Lower lobe of right lung (tissue), 2 donors: ENCODE results near the gene SLC12A1. TPM values are rescaled to one million over a fixed set of nuclear protein-coding genes. Genes with fewer than 3 reads are reported as not detected.

Source experiments
- ATAC-seq, 2 donors: fragments of 200-7000 bp; cut with Tn5 transposase; one replicate each; pipeline ENCODE4 v1.9.1; 2020 to 2022; ENCODE audit warnings: mild to moderate bottlenecking in 2 of 2, moderate library complexity in 2 of 2
- DNase-seq: peaks from one replicate; pipeline ENCODE4 v3.0.0-alpha.2; 2020
- H3K27ac ChIP-seq: fragments of 200-600 bp; one replicate; pipeline ENCODE4 v1.8.0; 2022
- H3K27me3 ChIP-seq: fragments of 200-600 bp; one replicate; pipeline ENCODE4 v1.8.0; 2022; ENCODE audit warnings: low read depth
- H3K36me3 ChIP-seq: fragments of 200-600 bp; one replicate; pipeline ENCODE4 v1.8.0; 2022; ENCODE audit warnings: mild to moderate bottlenecking
- H3K4me1 ChIP-seq: fragments of 200-600 bp; one replicate; pipeline ENCODE4 v1.8.0; 2022
- H3K4me3 ChIP-seq: fragments of 200-600 bp; one replicate; pipeline ENCODE4 v1.8.0; 2022; ENCODE audit warnings: mild to moderate bottlenecking
- H3K9me3 ChIP-seq: fragments of 200-600 bp; one replicate; pipeline ENCODE4 v1.8.0; 2022
- CTCF ChIP-seq: fragments of 200-600 bp; IDR thresholded peaks from one replicate; pipeline ENCODE4 v1.8.0; 2022; ENCODE audit warnings: antibody characterized with exemption, mild to moderate bottlenecking
- intact Hi-C: fragments of 100-400 bp; cut with DNase I; formaldehyde crosslinking; loops from one replicate; pipeline ENCODE4 v1.11.0; 2022
- total RNA-seq: library from RNA; stranded (reverse); fragmentation: NEBNext Ultra II Directional; extraction: Animal tissue kit (Norgen Biotek cat#: 25700); gene quantifications from one replicate; pipeline ENCODE4 v1.2.1, GENCODE V29; 2021
- donor health status: DM: no; HTN: yes; CAD: no; lungs with severe emphysema.

SLC12A1 gene
- total RNA-seq, 1 donor from 2014 or later: not detected

- H3K4me3 ChIP-seq: no peak overlapping the region
- H3K27ac ChIP-seq: no peak overlapping the region
- H3K36me3 ChIP-seq: no peaks in the 10 kb centered on the region
- H3K27me3 ChIP-seq: no peaks in the 10 kb centered on the region
- intact Hi-C loops: no loop called here
- H3K4me1 ChIP-seq: no peaks in the 10 kb centered on the region
- ATAC-seq (no peak), DNase-seq (no peak)
- TF ChIP-seq CTCF: no peak
- H3K9me3 ChIP-seq: no peaks in the 10 kb centered on the region
These were observed 101.5 kb downstream of the SLC12A1 start for GRCh38 chr15:48307586-48307985.

GRCh38 chr15:48309740-48310139 lies 103.6 kb downstream of the SLC12A1 start:
- no peak overlapping the region for H3K27ac ChIP-seq
- intact Hi-C loops: no loop called here
- H3K9me3 ChIP-seq: no peaks in the 10 kb centered on the region
- H3K27me3 ChIP-seq: no peaks in the 10 kb centered on the region
- no peaks in the 10 kb centered on the region for H3K4me1 ChIP-seq
- ATAC-seq (no peak), DNase-seq (no peak)
- TF ChIP-seq CTCF: no peak
- no peak overlapping the region for H3K4me3 ChIP-seq
- H3K36me3 ChIP-seq: no peaks in the 10 kb centered on the region

GRCh38 chr15:48313216-48313615 lies 107.1 kb downstream of the SLC12A1 start:
- no peak overlapping the region for H3K27ac ChIP-seq
- TF ChIP-seq CTCF: no peak
- H3K9me3 ChIP-seq: no peaks in the 10 kb centered on the region
- no peaks in the 10 kb centered on the region for H3K36me3 ChIP-seq
- no peaks in the 10 kb centered on the region for H3K4me1 ChIP-seq
- DNase-seq (no peak), ATAC-seq (no peak)
- intact Hi-C loops: no loop called here
- H3K27me3 ChIP-seq: no peaks in the 10 kb centered on the region
- no peak overlapping the region for H3K4me3 ChIP-seq

GRCh38 chr15:48315041-48315440 lies 108.9 kb downstream of the SLC12A1 start:
- Histone ChIP-seq H3K27me3 (no peaks in the 10 kb centered on the region), H3K9me3 (no peaks in the 10 kb centered on the region), H3K4me1 (no peaks in the 10 kb centered on the region), H3K36me3 (no peaks in the 10 kb centered on the region), H3K4me3 (no peak overlapping the region), H3K27ac (no peak overlapping the region)
- intact Hi-C loops: no loop called here
- DNase-seq (no peak), ATAC-seq (no peak)
- TF ChIP-seq CTCF: no peak

- H3K4me3 ChIP-seq: no peak overlapping the region
- H3K27ac ChIP-seq: no peak overlapping the region
- DNase-seq: no peak
- ATAC-seq: no peak
- intact Hi-C loops: no loop called here
- H3K27me3 ChIP-seq: no peaks in the 10 kb centered on the region
- no peaks in the 10 kb centered on the region for H3K4me1 ChIP-seq
- no peak for TF ChIP-seq CTCF
- no peaks in the 10 kb centered on the region for H3K9me3 ChIP-seq
- H3K36me3 ChIP-seq: no peaks in the 10 kb centered on the region
These were observed 111.1 kb downstream of the SLC12A1 start for GRCh38 chr15:48317221-48317620.

- no peaks in the 10 kb centered on the region for H3K36me3 ChIP-seq
- no peak overlapping the region for H3K27ac ChIP-seq
- intact Hi-C loops: no loop called here
- ATAC-seq: no peak
- H3K27me3 ChIP-seq: no peaks in the 10 kb centered on the region
- no peak for DNase-seq
- no peak overlapping the region for H3K4me3 ChIP-seq
- H3K9me3 ChIP-seq: no peaks in the 10 kb centered on the region
- TF ChIP-seq CTCF: no peak
- no peaks in the 10 kb centered on the region for H3K4me1 ChIP-seq
These were observed 112.0 kb downstream of the SLC12A1 start for GRCh38 chr15:48318131-48318530.
